Measurements from ENCODE around the gene GALNT2.

The GALNT2 gene

DNA sequence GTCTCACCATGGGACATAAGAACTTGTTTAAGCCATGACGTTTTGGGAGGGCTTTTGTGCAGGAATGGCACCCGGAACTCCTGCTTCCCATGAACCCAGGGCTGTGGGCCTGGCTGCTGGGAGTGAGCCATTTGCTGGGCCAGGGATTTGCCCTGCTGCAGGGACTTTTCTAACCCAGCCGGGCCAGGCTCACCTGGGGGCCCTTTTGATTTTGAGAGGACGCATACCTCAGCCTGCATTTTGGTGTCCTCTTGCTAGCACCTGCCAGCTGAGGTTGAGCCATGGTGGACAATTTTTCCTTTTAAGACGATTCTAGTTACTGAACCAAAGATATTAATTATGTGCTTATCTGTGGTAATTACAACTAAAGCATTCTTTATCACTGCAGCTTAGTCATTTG lies 28.9 kb downstream of the GALNT2 start:
- no peak for DNase-seq (ENCODE audit: low read depth, low spot score)
- H3K27ac ChIP-seq, result no peak overlapping the region
- H3K9ac ChIP-seq (ENCODE audit: insufficient read length), result no peak overlapping the region
- no peaks in the 10 kb centered on the region for H3K9me3 ChIP-seq (ENCODE audit: low read depth, low read length)
- no peaks in the 10 kb centered on the region for H3K36me3 ChIP-seq (ENCODE audit: insufficient read depth, low read length)
- H3K4me3 ChIP-seq, result no peak overlapping the region
- TF ChIP-seq POLR2AphosphoS5 (IDR thresholded peaks at IDR 0.05; ENCODE audit: borderline replicate concordance, low read depth, low read length), result no peak
- TF ChIP-seq EZH2 (IDR thresholded peaks at IDR 0.05), result no peak
- no peak for TF ChIP-seq FOXP2 (optimal IDR thresholded peaks at IDR 0.05; ENCODE audit: control extremely low read depth, extremely low read length, insufficient read depth)

DNA sequence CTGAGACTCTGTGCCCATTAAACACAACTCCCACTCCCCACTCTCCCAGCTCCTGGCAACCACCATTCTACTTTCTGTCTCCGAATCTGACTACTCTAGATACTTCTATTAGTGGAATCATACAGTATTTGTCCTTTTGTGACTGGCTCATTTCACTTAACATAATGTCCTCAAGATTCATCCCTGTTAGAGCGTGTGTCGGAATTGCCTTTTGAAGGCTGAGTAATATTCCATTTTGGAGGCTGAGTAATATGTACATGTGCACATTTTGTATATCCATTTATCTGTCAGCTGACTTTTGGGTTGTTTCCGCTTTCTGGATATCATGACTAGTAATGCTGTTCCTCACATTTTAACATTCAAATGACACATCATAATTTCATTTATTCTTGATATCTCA lies 30.3 kb downstream of the GALNT2 start:
- no peaks in the 10 kb centered on the region for H3K9me3 ChIP-seq (ENCODE audit: low read depth, low read length)
- H3K4me3 ChIP-seq, result no peak overlapping the region
- DNase-seq (ENCODE audit: low read depth, low spot score), result no peak
- no peak for TF ChIP-seq POLR2AphosphoS5 (IDR thresholded peaks at IDR 0.05; ENCODE audit: borderline replicate concordance, low read depth, low read length)
- H3K36me3 ChIP-seq (ENCODE audit: insufficient read depth, low read length), result no peaks in the 10 kb centered on the region
- no peak overlapping the region for H3K27ac ChIP-seq
- no peak overlapping the region for H3K9ac ChIP-seq (ENCODE audit: insufficient read length)

DNA sequence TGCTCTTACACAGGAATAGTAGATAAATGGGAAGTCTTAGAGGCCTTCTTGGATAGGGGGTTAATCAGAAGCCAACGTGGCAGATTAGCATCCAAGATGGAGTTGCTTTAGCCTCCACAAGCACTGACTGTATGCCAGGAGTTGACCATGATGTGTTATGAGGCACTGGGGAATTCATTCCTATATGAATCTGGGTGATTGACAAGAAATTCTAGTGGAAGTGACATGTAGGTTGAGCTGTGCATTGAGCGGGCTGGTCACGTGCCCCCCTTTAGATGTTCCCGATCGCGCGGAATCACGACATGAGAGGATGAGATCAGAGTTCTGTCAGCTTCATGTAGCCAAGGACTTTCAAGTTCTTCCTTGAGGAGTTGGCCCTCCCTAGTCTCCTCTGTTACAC lies 31.7 kb downstream of the GALNT2 start:
- Histone ChIP-seq H3K4me3 (no peak overlapping the region), H3K9me3 (ENCODE audit: low read depth, low read length) (no peaks in the 10 kb centered on the region)

DNA sequence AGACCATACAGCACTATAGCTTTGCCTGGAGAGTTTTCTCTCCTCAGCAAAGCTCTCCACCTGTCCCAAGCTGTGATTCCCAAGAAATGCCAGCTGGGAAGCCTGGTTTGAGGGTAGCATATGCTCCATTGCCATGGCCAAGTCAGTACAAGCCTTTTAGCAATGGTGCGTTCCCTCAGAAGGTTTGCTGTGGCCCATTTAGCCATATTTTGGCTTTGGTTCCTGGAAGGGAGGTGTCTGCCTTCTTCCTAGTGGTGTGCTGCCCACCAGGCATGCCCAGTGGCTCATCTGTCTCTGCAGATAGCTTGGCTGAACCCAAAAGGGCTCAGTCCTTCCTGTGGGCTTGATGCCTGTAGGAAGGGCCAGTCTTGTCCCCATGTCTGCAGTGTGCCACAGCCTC lies 32.4 kb downstream of the GALNT2 start:
- TF ChIP-seq POLR2AphosphoS5 (IDR thresholded peaks at IDR 0.05; ENCODE audit: borderline replicate concordance, low read depth, low read length) (no peak), FOXP2 (optimal IDR thresholded peaks at IDR 0.05; ENCODE audit: control extremely low read depth, extremely low read length, insufficient read depth) (no peak), EZH2 (IDR thresholded peaks at IDR 0.05) (no peak)
- no peak for DNase-seq (ENCODE audit: low read depth, low spot score)
- Histone ChIP-seq H3K9me3 (ENCODE audit: low read depth, low read length) (no peaks in the 10 kb centered on the region), H3K36me3 (ENCODE audit: insufficient read depth, low read length) (no peaks in the 10 kb centered on the region), H3K9ac (ENCODE audit: insufficient read length) (no peak overlapping the region), H3K27ac (no peak overlapping the region), H3K4me3 (no peak overlapping the region)

More for the DNA sequence above, 31.7 kb downstream of the GALNT2 start:
- Histone ChIP-seq H3K9ac (ENCODE audit: insufficient read length) (no peak overlapping the region), H3K36me3 (ENCODE audit: insufficient read depth, low read length) (no peaks in the 10 kb centered on the region), H3K27ac (no peak overlapping the region)
- DNase-seq (ENCODE audit: low read depth, low spot score), result no peak
- no peak for TF ChIP-seq POLR2AphosphoS5 (IDR thresholded peaks at IDR 0.05; ENCODE audit: borderline replicate concordance, low read depth, low read length)
- TF ChIP-seq EZH2 (IDR thresholded peaks at IDR 0.05), result no peak
- no peak for TF ChIP-seq FOXP2 (optimal IDR thresholded peaks at IDR 0.05; ENCODE audit: control extremely low read depth, extremely low read length, insufficient read depth)

DNA sequence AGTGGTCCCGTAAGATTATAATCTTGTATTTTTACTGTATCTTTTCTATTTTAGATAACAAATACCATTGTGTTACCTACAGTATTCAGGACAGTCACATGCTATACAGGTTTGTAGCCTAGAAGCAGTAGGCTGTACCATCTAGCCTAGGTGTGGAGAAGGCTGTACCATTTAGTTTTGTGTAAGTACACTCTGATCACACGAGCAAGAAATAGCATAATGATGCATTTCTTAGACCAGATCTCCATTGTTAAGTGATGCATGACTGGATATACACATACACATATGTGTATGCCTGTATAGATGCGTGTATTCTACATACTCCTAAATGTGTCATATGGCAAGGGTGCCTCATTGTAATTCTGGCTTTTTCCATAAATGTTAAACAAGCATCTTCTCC lies 33.9 kb downstream of the GALNT2 start:
- H3K9me3 ChIP-seq (ENCODE audit: low read depth, low read length), result no peaks in the 10 kb centered on the region
- H3K27ac ChIP-seq, result no peak overlapping the region
- TF ChIP-seq FOXP2 (optimal IDR thresholded peaks at IDR 0.05; ENCODE audit: control extremely low read depth, extremely low read length, insufficient read depth) (no peak), POLR2AphosphoS5 (IDR thresholded peaks at IDR 0.05; ENCODE audit: borderline replicate concordance, low read depth, low read length) (no peak), EZH2 (IDR thresholded peaks at IDR 0.05) (no peak)
- no peak overlapping the region for H3K4me3 ChIP-seq
- H3K9ac ChIP-seq (ENCODE audit: insufficient read length), result no peak overlapping the region
- no peak for DNase-seq (ENCODE audit: low read depth, low spot score)
- no peaks in the 10 kb centered on the region for H3K36me3 ChIP-seq (ENCODE audit: insufficient read depth, low read length)

DNA sequence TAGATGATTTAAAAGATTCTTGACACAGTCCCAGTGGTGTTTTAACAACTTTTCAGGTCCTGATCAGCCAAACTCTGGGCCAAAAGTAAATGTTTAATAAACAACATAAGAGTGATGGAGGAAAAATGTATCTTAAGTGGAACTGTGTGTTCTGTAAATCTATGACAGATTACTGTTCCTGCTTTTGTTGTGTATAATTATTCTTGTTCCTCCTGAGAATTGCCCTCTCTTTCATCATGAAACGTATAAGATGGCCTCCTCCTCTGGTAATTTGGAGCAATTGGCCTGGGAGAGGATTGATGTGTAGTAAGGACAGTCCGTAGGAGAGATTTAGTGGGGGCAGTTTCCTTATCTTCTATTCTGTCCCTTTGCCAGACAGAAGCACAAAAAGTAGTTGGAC lies 34.5 kb downstream of the GALNT2 start:
- H3K36me3 ChIP-seq (ENCODE audit: insufficient read depth, low read length), result no peaks in the 10 kb centered on the region
- no peak for DNase-seq (ENCODE audit: low read depth, low spot score)
- no peak overlapping the region for H3K9ac ChIP-seq (ENCODE audit: insufficient read length)
- TF ChIP-seq FOXP2 (optimal IDR thresholded peaks at IDR 0.05; ENCODE audit: control extremely low read depth, extremely low read length, insufficient read depth) (no peak), EZH2 (IDR thresholded peaks at IDR 0.05) (no peak), POLR2AphosphoS5 (IDR thresholded peaks at IDR 0.05; ENCODE audit: borderline replicate concordance, low read depth, low read length) (no peak)
- no peak overlapping the region for H3K4me3 ChIP-seq
- no peak overlapping the region for H3K27ac ChIP-seq
- H3K9me3 ChIP-seq (ENCODE audit: low read depth, low read length), result no peaks in the 10 kb centered on the region

DNA sequence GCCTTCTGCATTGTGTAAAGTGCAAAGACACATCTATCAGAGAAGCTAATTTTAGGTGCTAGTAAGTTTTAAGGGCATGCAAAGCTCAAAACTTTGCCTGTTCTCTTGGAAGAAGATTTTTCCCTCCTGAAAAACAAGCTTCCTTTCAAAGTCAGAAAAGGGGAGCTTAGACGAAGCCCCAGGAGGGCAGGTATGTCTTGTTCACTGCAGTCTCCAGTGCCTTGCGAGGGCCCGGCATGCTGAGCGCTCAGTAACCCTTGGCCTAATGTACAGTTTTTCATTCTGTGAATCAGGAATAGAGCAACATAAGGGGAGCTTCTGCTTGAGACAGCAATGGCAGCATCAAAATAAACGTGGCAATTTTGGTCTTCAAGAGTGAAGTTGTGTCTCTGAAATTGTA lies 35.0 kb downstream of the GALNT2 start:
- Histone ChIP-seq H3K9me3 (ENCODE audit: low read depth, low read length) (no peaks in the 10 kb centered on the region), H3K36me3 (ENCODE audit: insufficient read depth, low read length) (no peaks in the 10 kb centered on the region), H3K27ac (no peak overlapping the region), H3K9ac (ENCODE audit: insufficient read length) (no peak overlapping the region), H3K4me3 (no peak overlapping the region)
- DNase-seq (ENCODE audit: low read depth, low spot score), result no peak
- TF ChIP-seq EZH2 (IDR thresholded peaks at IDR 0.05) (no peak), FOXP2 (optimal IDR thresholded peaks at IDR 0.05; ENCODE audit: control extremely low read depth, extremely low read length, insufficient read depth) (no peak), POLR2AphosphoS5 (IDR thresholded peaks at IDR 0.05; ENCODE audit: borderline replicate concordance, low read depth, low read length) (no peak)

DNA sequence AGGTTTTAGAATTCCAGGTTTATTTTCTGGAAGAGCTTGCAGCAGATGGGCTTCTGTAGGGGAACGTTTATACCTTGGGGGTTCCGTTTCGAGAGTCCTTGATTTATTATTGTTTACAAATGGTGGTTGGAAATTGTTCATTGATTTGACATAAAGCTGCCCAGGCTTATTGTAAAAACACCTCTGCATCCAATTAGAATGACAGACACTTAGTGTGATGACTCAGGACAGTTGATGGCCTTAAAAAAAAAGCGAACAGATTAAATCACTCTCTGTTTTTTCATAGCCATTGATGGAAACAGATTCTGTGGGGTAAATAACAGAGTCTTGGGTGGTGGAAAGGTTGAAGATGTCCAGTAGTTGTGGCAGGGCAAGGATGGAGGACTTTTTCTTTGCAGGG lies 35.4 kb downstream of the GALNT2 start:
- no peak for DNase-seq (ENCODE audit: low read depth, low spot score)

More for the DNA sequence above, 35.4 kb downstream of the GALNT2 start:
- H3K4me3 ChIP-seq, result no peak overlapping the region
- no peaks in the 10 kb centered on the region for H3K9me3 ChIP-seq (ENCODE audit: low read depth, low read length)
- no peak overlapping the region for H3K27ac ChIP-seq
- H3K9ac ChIP-seq (ENCODE audit: insufficient read length), result no peak overlapping the region
- no peaks in the 10 kb centered on the region for H3K36me3 ChIP-seq (ENCODE audit: insufficient read depth, low read length)
- no peak for TF ChIP-seq FOXP2 (optimal IDR thresholded peaks at IDR 0.05; ENCODE audit: control extremely low read depth, extremely low read length, insufficient read depth)
- no peak for TF ChIP-seq EZH2 (IDR thresholded peaks at IDR 0.05)
- TF ChIP-seq POLR2AphosphoS5 (IDR thresholded peaks at IDR 0.05; ENCODE audit: borderline replicate concordance, low read depth, low read length), result no peak
